Activated effector memory CD4-positive, alpha-beta T cell treated with Interleukin-2 at 50 U/mL for 16 hours (primary cell): Measurements from ENCODE around the gene SYNPR.

ENCODE experiments used
- DNase-seq: peaks from one replicate; pipeline ENCODE4 v3.0.0-alpha.2; 2020

Gene SYNPR

GRCh38 chr3:63308072-63308471 lies 30.0 kb downstream of the SYNPR start:
- no peak for DNase-seq

GRCh38 chr3:63309768-63310167 lies 31.7 kb downstream of the SYNPR start:
- DNase-seq = no peak

GRCh38 chr3:63323766-63324165 lies 45.7 kb downstream of the SYNPR start:
- DNase-seq = no peak

- DNase-seq = no peak
These were observed 46.5 kb downstream of the SYNPR start for GRCh38 chr3:63324621-63325020.

GRCh38 chr3:63325386-63325785 lies 47.3 kb downstream of the SYNPR start:
- no peak for DNase-seq

GRCh38 chr3:63328365-63328764 lies 50.3 kb downstream of the SYNPR start:
- no peak for DNase-seq

- DNase-seq = no peak
These were observed 53.4 kb downstream of the SYNPR start for GRCh38 chr3:63331520-63331919.

GRCh38 chr3:63333815-63334214 lies 55.7 kb downstream of the SYNPR start:
- DNase-seq = no peak

- no peak for DNase-seq
These were observed 60.2 kb downstream of the SYNPR start for GRCh38 chr3:63338351-63338750.

- peak; percentile 2 for DNase-seq
These were observed 65.6 kb downstream of the SYNPR start for GRCh38 chr3:63343674-63344073.

- DNase-seq = no peak
These were observed 66.6 kb downstream of the SYNPR start for GRCh38 chr3:63344661-63345060.

GRCh38 chr3:63349583-63350573 lies 71.8 kb downstream of the SYNPR start:
- DNase-seq = no peak

- no peak for DNase-seq
These were observed 73.3 kb downstream of the SYNPR start for GRCh38 chr3:63351159-63352007.

- no peak for DNase-seq
These were observed 73.8 kb downstream of the SYNPR start for GRCh38 chr3:63352008-63352279.

- DNase-seq = no peak
These were observed 75.3 kb downstream of the SYNPR start for GRCh38 chr3:63353383-63353782.

- no peak for DNase-seq
These were observed 76.1 kb downstream of the SYNPR start for GRCh38 chr3:63354160-63354559.

GRCh38 chr3:63355809-63356208 lies 77.7 kb downstream of the SYNPR start:
- DNase-seq = no peak

- DNase-seq = no peak
These were observed 86.4 kb downstream of the SYNPR start for GRCh38 chr3:63364495-63364894.

- DNase-seq = no peak
These were observed 86.8 kb downstream of the SYNPR start for GRCh38 chr3:63364910-63365309.

- DNase-seq = no peak
These were observed 87.6 kb downstream of the SYNPR start for GRCh38 chr3:63365671-63366070.

- DNase-seq = no peak
These were observed 92.0 kb downstream of the SYNPR start for GRCh38 chr3:63370094-63370493.

GRCh38 chr3:63383040-63383439 lies 104.9 kb downstream of the SYNPR start:
- DNase-seq = no peak

GRCh38 chr3:63384382-63384781 lies 106.3 kb downstream of the SYNPR start:
- no peak for DNase-seq

GRCh38 chr3:63385629-63386028 lies 107.5 kb downstream of the SYNPR start:
- DNase-seq = no peak
